ENCODE data around the gene MEF2A.
"Not testable (repeated sequence)": the region's sequence is repeated elsewhere in the genome, so short reads cannot be mapped to it uniquely, and the experiment has no call there.

Gene MEF2A

GRCh38 chr15:99727733-99728132 is 161.9 kb downstream of the MEF2A start:
- no peak for DNase-seq (ENCODE audit: low read depth in 3 of 3, low spot score in 1 of 3)

- no peak for DNase-seq (ENCODE audit: low read depth in 3 of 3, low spot score in 1 of 3)
These were observed 163.1 kb downstream of the MEF2A start for GRCh38 chr15:99728916-99729315.

GRCh38 chr15:99729327-99729726 is 163.5 kb downstream of the MEF2A start:
- DNase-seq (ENCODE audit: low read depth in 3 of 3, low spot score in 1 of 3): no peak

GRCh38 chr15:99729920-99730319 is 164.1 kb downstream of the MEF2A start:
- no peak for DNase-seq (ENCODE audit: low read depth in 3 of 3, low spot score in 1 of 3)

GRCh38 chr15:99731336-99732123 is 165.7 kb downstream of the MEF2A start:
- no peak for DNase-seq (ENCODE audit: low read depth in 3 of 3, low spot score in 1 of 3)

GRCh38 chr15:99732124-99732750 is 166.5 kb downstream of the MEF2A start:
- DNase-seq (ENCODE audit: low read depth in 3 of 3, low spot score in 1 of 3): no peak

GRCh38 chr15:99732751-99733267 is 167.0 kb downstream of the MEF2A start:
- peak in 1 of 3 donors; percentile 7 for DNase-seq (ENCODE audit: low read depth in 3 of 3, low spot score in 1 of 3)

GRCh38 chr15:99733268-99734039 is 167.7 kb downstream of the MEF2A start, which contains the start of gene LYSMD4:
Gene LYSMD4 (minus strand): TSS chr15:99733437. CDS start chr15:99731999, 1,438 bp downstream.
- peak; percentile 97 to 99 (median 98) for DNase-seq (ENCODE audit: low read depth in 3 of 3, low spot score in 1 of 3)

GRCh38 chr15:99734040-99734291 is 168.2 kb downstream of the MEF2A start:
- DNase-seq (ENCODE audit: low read depth in 3 of 3, low spot score in 1 of 3): not testable (repeated sequence)

- no peak for DNase-seq (ENCODE audit: low read depth in 3 of 3, low spot score in 1 of 3)
These were observed 168.8 kb downstream of the MEF2A start for GRCh38 chr15:99734575-99734974.

- DNase-seq (ENCODE audit: low read depth in 3 of 3, low spot score in 1 of 3): no peak
These were observed 170.1 kb downstream of the MEF2A start for GRCh38 chr15:99735868-99736267.

- DNase-seq (ENCODE audit: low read depth in 3 of 3, low spot score in 1 of 3): no peak
These were observed 170.9 kb downstream of the MEF2A start for GRCh38 chr15:99736702-99737101.

- DNase-seq (ENCODE audit: low read depth in 3 of 3, low spot score in 1 of 3): no peak
These were observed 172.4 kb downstream of the MEF2A start for GRCh38 chr15:99738021-99738847.

GRCh38 chr15:99741835-99742234 is 176.1 kb downstream of the MEF2A start:
- DNase-seq (ENCODE audit: low read depth in 3 of 3, low spot score in 1 of 3): no peak

GRCh38 chr15:99744142-99744541 is 178.4 kb downstream of the MEF2A start:
- DNase-seq (ENCODE audit: low read depth in 3 of 3, low spot score in 1 of 3): no peak

GRCh38 chr15:99745370-99746086 is 179.7 kb downstream of the MEF2A start:
- DNase-seq (ENCODE audit: low read depth in 3 of 3, low spot score in 1 of 3): no peak

- no peak for DNase-seq (ENCODE audit: low read depth in 3 of 3, low spot score in 1 of 3)
These were observed 183.6 kb downstream of the MEF2A start for GRCh38 chr15:99749386-99749785.

- not testable (repeated sequence) for DNase-seq (ENCODE audit: low read depth in 3 of 3, low spot score in 1 of 3)
These were observed 184.5 kb downstream of the MEF2A start for GRCh38 chr15:99750326-99750725.

GRCh38 chr15:99752556-99752955 is 186.8 kb downstream of the MEF2A start:
- no peak for DNase-seq (ENCODE audit: low read depth in 3 of 3, low spot score in 1 of 3)

- DNase-seq (ENCODE audit: low read depth in 3 of 3, low spot score in 1 of 3): no peak
These were observed 187.3 kb downstream of the MEF2A start for GRCh38 chr15:99753066-99753465.

Measured in stimulated activated CD4-positive, alpha-beta T cell treated with anti-CD3 and anti-CD28 coated beads, TNF-alpha, amount 100 ng/mL, for 1 hour (primary cell).